ES-I3 (cell line): ENCODE measurements around the gene SH2D4B.

ENCODE experiments used
- H3K36me3 ChIP-seq: 2 replicates; pipeline ENCODE4 v1.6.1; 2013; ENCODE audit warnings: mild to moderate bottlenecking, low read length, control low read depth, moderate library complexity; ENCODE audit not compliant: insufficient read depth
- H3K4me1 ChIP-seq: 2 replicates; pipeline ENCODE4 v1.6.1; 2013; ENCODE audit warnings: mild to moderate bottlenecking, control low read depth, low read length; ENCODE audit not compliant: insufficient read depth
- H3K9ac ChIP-seq: 2 replicates; pipeline ENCODE4 v1.6.1; 2013; ENCODE audit warnings: low read depth, mild to moderate bottlenecking, low read length, moderate library complexity
- H3K9me3 ChIP-seq: 2 replicates; pipeline ENCODE4 v1.6.1; 2013; ENCODE audit warnings: mild to moderate bottlenecking, low read length, moderate library complexity; ENCODE audit not compliant: control insufficient read depth, insufficient read depth

SH2D4B gene

DNA sequence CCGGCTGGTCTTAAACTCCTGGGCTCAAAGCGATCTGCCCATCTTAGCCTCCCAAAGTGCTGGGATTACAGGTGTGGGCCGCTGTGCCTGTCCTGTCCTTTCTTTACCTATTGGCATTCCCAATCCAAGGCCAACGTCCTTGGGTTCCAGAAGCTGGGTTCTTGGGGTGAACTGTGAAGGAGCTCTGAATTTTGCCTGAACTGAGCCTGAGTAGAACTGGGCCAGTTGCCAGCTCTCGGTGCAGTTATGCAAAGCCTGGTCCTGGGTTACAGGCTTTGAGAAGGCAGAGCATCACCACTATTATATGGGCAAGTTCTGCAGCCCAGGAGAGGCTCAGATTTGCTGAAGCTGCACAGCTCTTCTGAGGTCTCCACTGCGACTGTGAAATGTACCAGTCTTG lies 24.6 kb upstream of the SH2D4B start:
- H3K36me3 ChIP-seq: peaks cover 10% of the 10 kb centered on the region
- no peak overlapping the region for H3K9ac ChIP-seq
- H3K9me3 ChIP-seq: no peaks in the 10 kb centered on the region
- H3K4me1 ChIP-seq: peaks cover 8% of the 10 kb centered on the region; the same call in 1 of the 2 replicates

- Histone ChIP-seq H3K4me1 (no peaks in the 10 kb centered on the region), H3K9ac (no peak overlapping the region), H3K9me3 (no peaks in the 10 kb centered on the region), H3K36me3 (peaks cover 10% of the 10 kb centered on the region)
These were observed 22.2 kb upstream of the SH2D4B start for GRCh38 chr10:80515511-80515910.

DNA sequence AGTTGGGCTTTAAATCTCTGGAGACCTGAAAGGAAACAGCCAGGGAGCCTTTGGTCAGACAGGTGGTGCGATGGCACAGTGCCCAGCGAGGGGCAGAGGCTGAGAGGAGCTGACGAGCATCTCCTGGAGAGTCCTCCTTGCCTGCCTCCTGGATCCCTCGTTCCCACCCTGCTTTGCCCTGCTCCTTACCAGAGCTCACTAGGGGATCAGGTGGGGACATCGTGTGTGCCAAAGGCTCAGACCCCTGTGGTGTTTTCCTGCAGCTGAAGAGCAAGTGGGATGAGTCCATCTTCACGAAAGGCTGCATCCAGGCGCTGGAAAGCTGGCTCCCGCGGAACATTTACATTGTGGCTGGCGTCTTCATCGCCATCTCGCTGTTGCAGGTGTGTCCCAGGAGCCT lies 21.8 kb upstream of the SH2D4B start:
- no peaks in the 10 kb centered on the region for H3K9me3 ChIP-seq
- H3K9ac ChIP-seq: no peak overlapping the region
- H3K36me3 ChIP-seq: peaks cover 10% of the 10 kb centered on the region
- H3K4me1 ChIP-seq: no peaks in the 10 kb centered on the region; the same call in 1 of the 2 replicates

GRCh38 chr10:80516506-80517075 lies 21.1 kb upstream of the SH2D4B start:
- Histone ChIP-seq H3K9me3 (no peaks in the 10 kb centered on the region), H3K4me1 (no peaks in the 10 kb centered on the region; the same call in 1 of the 2 replicates), H3K36me3 (peaks cover 10% of the 10 kb centered on the region), H3K9ac (no peak overlapping the region)

GRCh38 chr10:80517416-80518142 lies 20.1 kb upstream of the SH2D4B start:
- Histone ChIP-seq H3K4me1 (no peaks in the 10 kb centered on the region; the same call in 1 of the 2 replicates), H3K9me3 (no peaks in the 10 kb centered on the region), H3K36me3 (peaks cover 10% of the 10 kb centered on the region), H3K9ac (no peak overlapping the region)

GRCh38 chr10:80518143-80518806 lies 19.4 kb upstream of the SH2D4B start:
- Histone ChIP-seq H3K9me3 (no peaks in the 10 kb centered on the region), H3K4me1 (no peaks in the 10 kb centered on the region; the same call in 1 of the 2 replicates), H3K36me3 (peaks cover 10% of the 10 kb centered on the region), H3K9ac (no peak overlapping the region)

DNA sequence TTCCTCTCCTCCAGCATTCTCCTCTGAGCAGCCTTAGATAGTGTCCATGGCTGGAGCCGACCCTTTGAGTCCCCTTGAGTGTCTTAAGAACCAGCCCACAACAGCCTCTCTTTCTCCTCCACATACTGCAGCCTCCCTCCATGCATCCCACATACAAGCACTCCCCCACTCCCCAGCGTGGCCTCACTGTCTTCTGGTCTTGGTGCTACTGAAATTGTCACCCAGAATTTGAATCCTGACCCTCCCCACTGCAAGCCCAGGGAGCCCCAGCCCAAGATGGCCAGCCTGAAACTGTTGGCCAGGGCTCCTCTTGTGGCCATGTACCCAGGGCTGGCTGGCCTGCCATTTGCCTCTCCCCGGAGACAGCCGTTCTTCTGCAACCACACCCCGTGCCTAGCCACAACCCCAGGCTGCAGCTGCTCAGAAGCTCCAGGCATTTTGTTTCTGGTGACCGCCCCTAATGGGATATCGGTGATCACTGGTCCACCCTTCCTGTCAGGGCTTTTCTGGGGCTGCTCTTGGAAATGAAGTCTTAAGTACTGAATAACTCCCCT lies 18.8 kb upstream of the SH2D4B start:
- Histone ChIP-seq H3K4me1 (no peaks in the 10 kb centered on the region; the same call in 1 of the 2 replicates), H3K9me3 (no peaks in the 10 kb centered on the region), H3K36me3 (peaks cover 6% of the 10 kb centered on the region), H3K9ac (no peak overlapping the region)

DNA sequence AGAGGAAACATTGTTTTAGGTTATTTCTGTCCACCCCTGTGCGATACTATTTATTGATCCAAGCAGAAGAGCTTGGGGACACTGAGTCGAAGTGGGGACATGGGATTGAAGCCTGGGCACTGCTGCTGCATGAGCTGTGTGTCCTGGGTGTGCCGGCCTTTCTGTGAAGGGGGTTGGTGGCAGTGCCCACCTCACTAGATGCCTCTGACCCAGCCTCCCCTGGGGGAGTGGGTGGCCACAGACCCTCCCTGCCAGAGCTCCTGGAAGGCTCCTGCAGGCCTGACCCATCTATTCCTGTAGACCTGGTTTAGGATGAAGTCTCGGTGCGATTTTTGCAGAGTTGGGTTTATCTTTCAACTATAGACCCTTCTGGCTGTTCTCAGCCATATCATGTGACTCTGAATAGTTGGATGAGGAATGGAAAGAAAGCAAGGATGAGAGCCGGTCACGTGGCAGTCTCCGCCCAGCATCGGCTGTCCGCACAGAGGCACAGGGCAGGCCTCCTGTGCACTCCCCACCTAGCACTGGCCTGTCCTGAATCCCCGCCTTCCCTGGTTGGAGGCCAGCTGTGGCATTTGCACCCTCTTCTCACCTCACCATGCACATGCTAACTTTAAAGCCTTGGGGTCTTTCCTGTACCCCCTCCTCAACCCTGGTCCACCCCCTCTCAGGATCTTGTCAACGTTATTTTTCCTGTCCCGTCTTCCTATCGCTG lies 17.6 kb upstream of the SH2D4B start:
- no peaks in the 10 kb centered on the region; the same call in 1 of the 2 replicates for H3K4me1 ChIP-seq
- H3K9me3 ChIP-seq: no peaks in the 10 kb centered on the region
- H3K36me3 ChIP-seq: peaks cover 4% of the 10 kb centered on the region; the same call in 1 of the 2 replicates
- no peak overlapping the region for H3K9ac ChIP-seq

GRCh38 chr10:80520661-80521470 lies 16.8 kb upstream of the SH2D4B start:
- H3K36me3 ChIP-seq: peaks cover 1% of the 10 kb centered on the region; the same call in 1 of the 2 replicates

DNA sequence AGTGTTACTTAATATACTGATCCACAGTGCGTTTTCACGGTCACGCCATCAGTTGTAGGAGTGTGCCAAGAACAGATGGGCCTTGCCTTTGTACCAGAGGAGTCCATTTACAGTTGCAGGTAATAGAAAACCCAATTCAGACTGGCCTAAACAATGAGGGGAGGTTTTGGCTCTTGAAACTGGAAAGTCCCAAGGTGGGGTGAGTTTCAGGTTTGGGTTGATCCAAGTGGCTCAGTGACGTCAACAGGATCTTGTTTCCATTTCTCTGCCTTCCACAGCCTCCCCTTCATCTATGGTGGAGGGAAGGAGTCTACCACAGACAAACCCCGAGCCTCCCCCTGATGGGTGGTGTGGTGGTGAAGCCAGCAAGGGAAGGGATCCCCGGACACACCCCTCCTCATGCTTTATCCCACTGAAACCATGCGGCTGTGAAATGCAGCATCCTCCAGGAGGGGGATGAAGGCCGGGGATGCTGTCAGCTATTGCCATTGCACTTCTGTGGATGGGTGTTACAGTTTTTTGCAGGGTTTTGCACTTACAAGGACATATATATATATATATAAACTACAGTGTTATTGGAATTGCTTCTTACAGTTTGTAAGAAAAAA lies 14.8 kb upstream of the SH2D4B start:
- Histone ChIP-seq H3K9me3 (no peaks in the 10 kb centered on the region), H3K4me1 (no peaks in the 10 kb centered on the region; the same call in 1 of the 2 replicates), H3K9ac (no peak overlapping the region), H3K36me3 (no peaks in the 10 kb centered on the region; the same call in 1 of the 2 replicates)

More at GRCh38 chr10:80520661-80521470, 16.8 kb upstream of the SH2D4B start:
- H3K9ac ChIP-seq: no peak overlapping the region
- H3K4me1 ChIP-seq: no peaks in the 10 kb centered on the region; the same call in 1 of the 2 replicates
- no peaks in the 10 kb centered on the region for H3K9me3 ChIP-seq

DNA sequence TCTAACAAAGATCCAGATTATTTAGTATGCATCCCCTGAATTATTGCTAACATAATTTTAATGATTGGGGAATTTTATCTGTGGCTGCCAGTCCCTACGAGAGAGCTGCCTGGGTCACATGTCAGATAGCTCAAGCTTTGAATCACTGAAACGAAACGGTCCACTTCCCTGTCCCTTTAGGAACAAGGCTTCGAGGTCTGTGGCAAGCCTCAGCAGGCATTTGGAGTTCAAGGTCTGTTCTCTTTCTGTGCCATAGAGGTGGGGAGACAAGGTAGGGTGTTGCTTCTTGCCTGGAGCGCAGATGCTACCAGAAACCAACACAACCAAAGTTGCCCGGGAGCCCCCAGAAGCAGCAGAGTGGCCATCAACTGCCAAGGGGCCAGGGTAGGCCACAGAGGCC lies 13.9 kb upstream of the SH2D4B start:
- Histone ChIP-seq H3K36me3 (no peaks in the 10 kb centered on the region), H3K4me1 (no peaks in the 10 kb centered on the region; the same call in 1 of the 2 replicates), H3K9ac (no peak overlapping the region), H3K9me3 (no peaks in the 10 kb centered on the region)

DNA sequence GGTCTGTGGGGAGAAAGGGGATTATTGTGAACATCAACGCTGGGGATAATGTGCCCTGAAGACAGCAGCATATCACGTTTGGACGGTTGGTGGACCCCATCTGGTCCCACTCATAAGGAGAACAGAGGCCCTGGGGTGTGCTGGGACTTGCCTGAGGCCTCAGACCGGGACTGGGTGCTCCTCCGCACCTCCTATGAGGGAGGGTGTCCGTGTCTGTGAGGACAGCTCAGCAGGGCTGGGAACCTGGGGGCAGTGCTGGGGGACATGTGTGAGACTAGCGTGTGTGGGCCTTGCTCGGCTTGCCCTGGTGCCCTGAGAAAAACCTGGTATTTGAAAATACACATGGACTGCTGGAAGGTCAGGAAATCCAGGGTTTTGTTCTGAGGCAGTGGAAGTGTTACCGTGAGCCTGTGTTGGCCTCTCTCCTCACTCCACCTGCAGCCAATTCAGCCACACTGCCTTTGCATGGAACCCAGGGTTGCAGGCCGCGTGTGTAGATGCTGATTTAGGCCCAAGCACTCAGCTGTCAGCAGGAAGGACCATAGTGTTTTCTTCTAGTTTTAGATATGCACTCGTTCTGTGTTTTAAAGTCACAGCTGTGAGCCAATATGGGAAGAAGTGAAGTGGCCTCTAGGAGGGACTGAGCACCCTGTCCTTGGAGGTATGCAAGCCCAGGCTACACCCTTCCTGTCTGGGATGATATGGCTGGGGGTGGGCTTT lies 13.4 kb upstream of the SH2D4B start:
- Histone ChIP-seq H3K4me1 (no peaks in the 10 kb centered on the region; the same call in 1 of the 2 replicates), H3K36me3 (no peaks in the 10 kb centered on the region), H3K9ac (no peak overlapping the region), H3K9me3 (no peaks in the 10 kb centered on the region)
